Measurements from ENCODE around the gene ZBED2. TPM values are rescaled to one million over a fixed set of nuclear protein-coding genes. Genes with fewer than 3 reads are reported as not detected.

The ZBED2 gene
- total RNA-seq, 1 experiment from 2014 or later, result 0.14 TPM

- DNase-seq (ENCODE audit: low read depth), result no peak
Observed at GRCh38 chr3:111604119-111604518, 9.0 kb upstream of the ZBED2 start.

GRCh38 chr3:111603679-111604078, 8.5 kb upstream of the ZBED2 start:
- DNase-seq (ENCODE audit: low read depth), result no peak

- no peak for DNase-seq (ENCODE audit: low read depth)
Observed at GRCh38 chr3:111601810-111602209, 6.7 kb upstream of the ZBED2 start.

GRCh38 chr3:111598552-111598951, 3.4 kb upstream of the ZBED2 start:
- no peak for DNase-seq (ENCODE audit: low read depth)

GRCh38 chr3:111598139-111598538, 3.0 kb upstream of the ZBED2 start:
- DNase-seq (ENCODE audit: low read depth), result no peak

GRCh38 chr3:111596328-111596727, 1.2 kb upstream of the ZBED2 start:
- no peak for DNase-seq (ENCODE audit: low read depth)

- DNase-seq (ENCODE audit: low read depth), result no peak
Observed at GRCh38 chr3:111594781-111595180, 365 bp downstream of the ZBED2 start.

GRCh38 chr3:111594205-111594604, 941 bp downstream of the ZBED2 start:
- DNase-seq (ENCODE audit: low read depth), result peak; percentile 93

- DNase-seq (ENCODE audit: low read depth), result no peak
Observed at GRCh38 chr3:111593666-111594065, 1.5 kb downstream of the ZBED2 start.

- no peak for DNase-seq (ENCODE audit: low read depth)
Observed at GRCh38 chr3:111592936-111593335, 2.2 kb downstream of the ZBED2 start.

GRCh38 chr3:111592143-111592542, 3.0 kb downstream of the ZBED2 start:
- no peak for DNase-seq (ENCODE audit: low read depth)

- DNase-seq (ENCODE audit: low read depth), result no peak
Observed at GRCh38 chr3:111591555-111591954, 3.6 kb downstream of the ZBED2 start.

GRCh38 chr3:111590143-111590491, 5.0 kb downstream of the ZBED2 start:
- no peak for DNase-seq (ENCODE audit: low read depth)

GRCh38 chr3:111589303-111590142, 5.6 kb downstream of the ZBED2 start:
- DNase-seq (ENCODE audit: low read depth), result no peak

- no peak for DNase-seq (ENCODE audit: low read depth)
Observed at GRCh38 chr3:111588527-111588926, 6.6 kb downstream of the ZBED2 start.

GRCh38 chr3:111585217-111585616, 9.9 kb downstream of the ZBED2 start:
- DNase-seq (ENCODE audit: low read depth), result peak; percentile 55

GRCh38 chr3:111584744-111585143, 10.4 kb downstream of the ZBED2 start:
- no peak for DNase-seq (ENCODE audit: low read depth)

GRCh38 chr3:111582120-111582474, 13.0 kb downstream of the ZBED2 start:
- peak; percentile 85 for DNase-seq (ENCODE audit: low read depth)

- DNase-seq (ENCODE audit: low read depth), result peak; percentile 63
Observed at GRCh38 chr3:111581403-111582119, 13.6 kb downstream of the ZBED2 start.

GRCh38 chr3:111579495-111579894, 15.7 kb downstream of the ZBED2 start:
- DNase-seq (ENCODE audit: low read depth), result no peak

GRCh38 chr3:111578867-111579266, 16.3 kb downstream of the ZBED2 start:
- DNase-seq (ENCODE audit: low read depth), result no peak

- peak; percentile 92 for DNase-seq (ENCODE audit: low read depth)
Observed at GRCh38 chr3:111577798-111578685, 17.1 kb downstream of the ZBED2 start.
